ENCODE results near the gene CNOT4.

DNA sequence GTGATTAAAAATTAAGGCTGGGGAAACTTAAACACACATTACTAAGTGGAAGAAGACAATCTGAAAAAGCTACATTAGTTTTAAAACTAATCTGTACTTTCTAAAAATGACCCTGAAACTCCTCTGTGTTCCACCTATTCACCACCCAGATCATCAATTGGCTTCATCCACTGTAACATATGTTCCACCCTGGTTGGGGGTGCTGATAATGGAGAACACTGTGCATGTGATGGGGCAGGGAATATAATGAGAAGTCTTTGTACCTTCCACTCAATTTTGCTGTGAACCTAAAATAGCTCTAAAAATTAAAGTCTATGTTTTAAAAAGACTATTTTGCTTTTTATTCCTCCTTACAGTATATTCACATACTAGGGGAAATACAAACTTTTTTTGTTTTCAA, 132.7 kb downstream of the CNOT4 start:
- TF ChIP-seq, protein P1, sequence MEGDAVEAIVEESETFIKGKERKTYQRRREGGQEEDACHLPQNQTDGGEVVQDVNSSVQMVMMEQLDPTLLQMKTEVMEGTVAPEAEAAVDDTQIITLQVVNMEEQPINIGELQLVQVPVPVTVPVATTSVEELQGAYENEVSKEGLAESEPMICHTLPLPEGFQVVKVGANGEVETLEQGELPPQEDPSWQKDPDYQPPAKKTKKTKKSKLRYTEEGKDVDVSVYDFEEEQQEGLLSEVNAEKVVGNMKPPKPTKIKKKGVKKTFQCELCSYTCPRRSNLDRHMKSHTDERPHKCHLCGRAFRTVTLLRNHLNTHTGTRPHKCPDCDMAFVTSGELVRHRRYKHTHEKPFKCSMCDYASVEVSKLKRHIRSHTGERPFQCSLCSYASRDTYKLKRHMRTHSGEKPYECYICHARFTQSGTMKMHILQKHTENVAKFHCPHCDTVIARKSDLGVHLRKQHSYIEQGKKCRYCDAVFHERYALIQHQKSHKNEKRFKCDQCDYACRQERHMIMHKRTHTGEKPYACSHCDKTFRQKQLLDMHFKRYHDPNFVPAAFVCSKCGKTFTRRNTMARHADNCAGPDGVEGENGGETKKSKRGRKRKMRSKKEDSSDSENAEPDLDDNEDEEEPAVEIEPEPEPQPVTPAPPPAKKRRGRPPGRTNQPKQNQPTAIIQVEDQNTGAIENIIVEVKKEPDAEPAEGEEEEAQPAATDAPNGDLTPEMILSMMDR (IDR thresholded peaks at IDR 0.05; ENCODE audit: insufficient read depth, low read length) = no peak
- TF ChIP-seq POLR2AphosphoS5 (IDR thresholded peaks at IDR 0.05; ENCODE audit: low read depth) = no peak
